ENCODE measurements around the gene MINAR1.

Gene MINAR1

GRCh38 chr15:79466488-79466887 is 34.4 kb downstream of the MINAR1 start:
- no peak for DNase-seq

GRCh38 chr15:79467865-79468586 is 35.9 kb downstream of the MINAR1 start:
- DNase-seq: no peak

DNA sequence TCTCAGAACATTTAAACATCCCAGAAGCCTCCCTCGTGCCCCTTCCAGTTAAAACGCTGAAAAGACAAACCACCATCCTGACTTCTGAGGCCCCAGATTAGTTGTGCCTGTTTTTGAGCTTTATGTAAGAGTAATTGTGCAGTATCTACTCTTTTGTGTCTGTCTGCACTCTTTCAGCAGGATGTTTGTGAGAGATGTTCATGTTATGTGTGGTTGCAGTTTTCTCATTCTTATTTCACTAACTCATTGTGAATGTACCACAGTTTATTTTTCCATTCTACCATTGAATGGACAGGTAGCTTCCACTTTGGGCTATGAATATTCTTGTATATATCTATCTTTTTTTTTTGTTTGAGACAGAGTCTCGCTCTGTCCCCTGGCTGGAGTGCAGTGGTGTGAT is 40.3 kb downstream of the MINAR1 start:
- DNase-seq: no peak

- DNase-seq: no peak
These were observed 42.1 kb downstream of the MINAR1 start for GRCh38 chr15:79474252-79474651.

GRCh38 chr15:79475306-79475705 is 43.2 kb downstream of the MINAR1 start:
- DNase-seq: no peak

GRCh38 chr15:79478108-79478507 is 46.0 kb downstream of the MINAR1 start:
- no peak for DNase-seq

DNA sequence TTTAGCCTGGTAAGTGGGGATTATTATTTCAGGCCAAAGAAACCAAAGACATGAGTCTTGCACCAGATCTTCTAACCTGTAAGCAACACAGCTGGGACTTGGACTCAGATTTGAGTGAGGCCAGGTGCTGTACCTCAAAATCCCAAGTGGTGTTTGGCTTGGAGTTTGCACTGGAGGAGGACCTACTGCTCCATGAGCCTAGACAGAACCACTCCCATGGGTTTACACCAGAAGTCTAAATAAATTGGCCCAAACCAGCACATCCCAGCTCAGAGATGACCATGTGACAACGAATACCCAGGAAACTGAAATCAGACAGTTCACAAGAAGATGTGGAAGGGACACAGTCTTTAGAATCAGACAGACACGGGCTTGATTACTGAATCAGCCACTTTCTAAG is 47.5 kb downstream of the MINAR1 start:
- no peak for DNase-seq

GRCh38 chr15:79481793-79482192 is 49.7 kb downstream of the MINAR1 start:
- no peak for DNase-seq
